Hepatocyte (in vitro differentiated cells): Measurements from ENCODE around the gene PTPRC. TPM values are rescaled to one million over a fixed set of nuclear protein-coding genes. Genes with fewer than 3 reads are reported as not detected.

Experiments used
- DNase-seq: peaks from one replicate; pipeline ENCODE4 v3.0.0-alpha.2; 2016; ENCODE audit warnings: low spot score
- H2AFZ ChIP-seq: fragments of 200-600 bp; sonication (generic); 2 replicates; pipeline ENCODE4 v1.6.0; 2016; ENCODE audit warnings: antibody characterized with exemption, mild to moderate bottlenecking
- H3K27ac ChIP-seq: fragments of 200-600 bp; sonication (generic); 2 replicates; pipeline ENCODE4 v1.5.1; 2016; ENCODE audit warnings: mild to moderate bottlenecking
- H3K27me3 ChIP-seq: fragments of 200-600 bp; sonication (generic); 2 replicates; pipeline ENCODE4 v1.6.1; 2016
- H3K36me3 ChIP-seq: fragments of 200-600 bp; sonication (generic); replicated peaks from 2 replicates; pipeline ENCODE4 v1.5.1; 2016; ENCODE audit warnings: low read depth; ENCODE audit not compliant: insufficient read depth
- H3K4me1 ChIP-seq: fragments of 200-600 bp; sonication (generic); 2 replicates; pipeline ENCODE4 v1.5.1; 2016; ENCODE audit warnings: mild to moderate bottlenecking, moderate library complexity; ENCODE audit not compliant: insufficient read depth
- H3K4me2 ChIP-seq: fragments of 200-600 bp; sonication (generic); 2 replicates; pipeline ENCODE4 v1.6.0; 2016
- H3K4me3 ChIP-seq: fragments of 200-600 bp; sonication (generic); 2 replicates; pipeline ENCODE4 v1.5.1; 2016; ENCODE audit warnings: mild to moderate bottlenecking
- H3K79me2 ChIP-seq: fragments of 200-600 bp; sonication (generic); 2 replicates; pipeline ENCODE4 v1.6.0; 2017; ENCODE audit warnings: mild to moderate bottlenecking
- H3K9me2 ChIP-seq: fragments of 200-600 bp; sonication (generic); replicated peaks from 2 replicates; pipeline ENCODE4 v1.6.0; 2017; ENCODE audit warnings: mild to moderate bottlenecking; ENCODE audit not compliant: insufficient read depth
- H3K9me3 ChIP-seq: fragments of 200-600 bp; sonication (generic); 2 replicates; pipeline ENCODE4 v1.5.1; 2016; ENCODE audit warnings: low read depth, mild to moderate bottlenecking
- H4K20me1 ChIP-seq: fragments of 200-600 bp; sonication (generic); 2 replicates; pipeline ENCODE4 v1.6.0; 2016; ENCODE audit warnings: mild to moderate bottlenecking; ENCODE audit not compliant: insufficient read depth, poor library complexity, severe bottlenecking
- CTCF ChIP-seq: fragments of 200-600 bp; sonication (generic); IDR thresholded peaks from 2 replicates; pipeline ENCODE4 v1.5.1; 2016; ENCODE audit warnings: antibody characterized with exemption, mild to moderate bottlenecking; ENCODE audit not compliant: poor library complexity
- EZH2 ChIP-seq: fragments of 200-600 bp; sonication (generic); IDR thresholded peaks from 2 replicates; pipeline ENCODE4 v1.6.1; 2016; ENCODE audit warnings: antibody characterized with exemption, mild to moderate bottlenecking, borderline replicate concordance
- EZH2phosphoT487 ChIP-seq: fragments of 200-600 bp; sonication (generic); IDR thresholded peaks from one replicate; pipeline ENCODE4 v1.6.1; 2018; ENCODE audit warnings: antibody characterized with exemption, mild to moderate bottlenecking, low read depth, moderate library complexity; ENCODE audit not compliant: unreplicated experiment, severe bottlenecking
- WGBS: methylation state at CpG from one replicate; pipeline ENCODE4 v1.1.6; 2016; ENCODE audit warnings: low lambda C conversion rate; ENCODE audit errors: missing lambda C conversion rate; 5-methylcytosine and 5-hydroxymethylcytosine counted together
- polyA plus RNA-seq: library from polyadenylated mRNA; unstranded; fragments of >200 nt; fragmentation: Nextera tagmentation; extraction: Ambion mirVana; gene quantifications from 2 replicates; pipeline ENCODE4 v1.2.1, GENCODE V29; 2016
- total RNA-seq: library from RNA; depleted of rRNA; stranded (reverse); fragments of >200 nt; gene quantifications from 2 replicates; pipeline ENCODE4 v1.2.3, GENCODE V29; 2014

PTPRC gene
- total and polyA plus RNA-seq, 2 experiments from 2014 or later = 0.87 TPM; not detected in 1

GRCh38 chr1:198699167-198700015 is 60.6 kb downstream of the PTPRC start:
- Histone ChIP-seq H3K9me2 (no peaks in the 10 kb centered on the region), H3K4me2 (peak overlapping the region; percentile 66), H3K9me3 (no peaks in the 10 kb centered on the region), H3K4me1 (no peaks in the 10 kb centered on the region), H4K20me1 (no peaks in the 10 kb centered on the region), H3K27me3 (peaks cover 4% of the 10 kb centered on the region), H3K4me3 (no peak overlapping the region), H3K27ac (no peak overlapping the region), H3K36me3 (no peaks in the 10 kb centered on the region), H2AFZ (no peak overlapping the region), H3K79me2 (no peaks in the 10 kb centered on the region)
- TF ChIP-seq CTCF (peak; percentile 77), EZH2 (no peak)
- peak; percentile 83 for DNase-seq
- 2% methylated on average over 13 of the region's 13 CpGs for WGBS

GRCh38 chr1:198700016-198700392 is 61.2 kb downstream of the PTPRC start:
- no peak overlapping the region for H3K27ac ChIP-seq
- no peak for TF ChIP-seq EZH2
- TF ChIP-seq CTCF = no peak
- no peak for TF ChIP-seq EZH2phosphoT487
- H3K4me2 ChIP-seq = peak overlapping the region; percentile 66
- no peaks in the 10 kb centered on the region for H4K20me1 ChIP-seq
- H3K9me2 ChIP-seq = no peaks in the 10 kb centered on the region
- H3K9me3 ChIP-seq = no peaks in the 10 kb centered on the region
- no peak for DNase-seq
- H3K27me3 ChIP-seq = peaks cover 4% of the 10 kb centered on the region
- no peaks in the 10 kb centered on the region for H3K36me3 ChIP-seq
- no peak overlapping the region for H3K4me3 ChIP-seq
- no peak overlapping the region for H2AFZ ChIP-seq
- 74% methylated on average over 1 of the region's 1 CpG for WGBS
- H3K4me1 ChIP-seq = no peaks in the 10 kb centered on the region
- no peaks in the 10 kb centered on the region for H3K79me2 ChIP-seq

- H3K27ac ChIP-seq = no peak overlapping the region
- H3K27me3 ChIP-seq = peaks cover 4% of the 10 kb centered on the region
- TF ChIP-seq EZH2 (no peak), CTCF (no peak)
- H3K4me1 ChIP-seq = no peaks in the 10 kb centered on the region
- DNase-seq = no peak
- H3K4me3 ChIP-seq = no peak overlapping the region
- WGBS = 83% methylated on average over 1 of the region's 1 CpG
- H4K20me1 ChIP-seq = no peaks in the 10 kb centered on the region
- H3K9me3 ChIP-seq = no peaks in the 10 kb centered on the region
- H2AFZ ChIP-seq = no peak overlapping the region
- no peaks in the 10 kb centered on the region for H3K9me2 ChIP-seq
- no peak overlapping the region for H3K4me2 ChIP-seq
- H3K36me3 ChIP-seq = no peaks in the 10 kb centered on the region
- no peaks in the 10 kb centered on the region for H3K79me2 ChIP-seq
Measured at GRCh38 chr1:198700396-198700795, 61.6 kb downstream of the PTPRC start.
